Hindlimb muscle (tissue), 1 donor: ENCODE data around the gene PCDHA9. TPM values are rescaled to one million over a fixed set of nuclear protein-coding genes. Genes with fewer than 3 reads are reported as not detected.
"Not testable (repeated sequence)": the region's sequence is repeated elsewhere in the genome, so short reads cannot be mapped to it uniquely, and the experiment has no call there.

Experiments
- DNase-seq: peaks from one replicate; pipeline ENCODE4 v3.0.0-alpha.2; 2013
- polyA plus RNA-seq: library from polyadenylated mRNA; unstranded; fragments of 120-200 nt; gene quantifications from one replicate; pipeline ENCODE4 v1.2.1, GENCODE V29; 2013; ENCODE audit not compliant: insufficient read length

Gene PCDHA9
- polyA plus RNA-seq, 1 donor = not detected

- DNase-seq = not testable (repeated sequence)
Observed at GRCh38 chr5:140876541-140877261, 28.5 kb downstream of the PCDHA9 start.

- no peak for DNase-seq
Observed at GRCh38 chr5:140877262-140877581, 29.0 kb downstream of the PCDHA9 start.

- DNase-seq = no peak
Observed at GRCh38 chr5:140881889-140882590, 33.9 kb downstream of the PCDHA9 start, which contains the start of gene PCDHA13. TSS of gene PCDHA13 (plus strand) at chr5:140882124. CDS start at chr5:140882269, 145 bp downstream.

GRCh38 chr5:140882591-140882899, 34.4 kb downstream of the PCDHA9 start:
- no peak for DNase-seq

- DNase-seq = no peak
Observed at GRCh38 chr5:140883373-140883772, 35.2 kb downstream of the PCDHA9 start.

GRCh38 chr5:140883927-140884697, 35.9 kb downstream of the PCDHA9 start:
- no peak for DNase-seq

Other genes starting within 250 kb of the PCDHA9 start
- gene CD14, start 215.2 kb upstream of the PCDHA9 start, polyA plus RNA-seq = 30.9 TPM
- 11.0 TPM for gene TMCO6, start 208.9 kb upstream of the PCDHA9 start, polyA plus RNA-seq
- gene NDUFA2, start 200.8 kb upstream of the PCDHA9 start, polyA plus RNA-seq = 57.7 TPM
- gene IK, start 200.6 kb upstream of the PCDHA9 start, polyA plus RNA-seq = 104 TPM
- gene WDR55, start 183.5 kb upstream of the PCDHA9 start, polyA plus RNA-seq = 14.3 TPM
- not detected for gene DND1, start 174.8 kb upstream of the PCDHA9 start, polyA plus RNA-seq
- 53.2 TPM for gene HARS1, start 157.0 kb upstream of the PCDHA9 start, polyA plus RNA-seq
- gene HARS2, start 156.9 kb upstream of the PCDHA9 start, polyA plus RNA-seq = 24.7 TPM
- gene ZMAT2, start 147.9 kb upstream of the PCDHA9 start, polyA plus RNA-seq = 72.8 TPM
- not detected for gene PCDHA1, start 62.2 kb upstream of the PCDHA9 start, polyA plus RNA-seq
- 0.06 TPM for gene PCDHA2, start 53.5 kb upstream of the PCDHA9 start, polyA plus RNA-seq
- gene PCDHA3, start 47.3 kb upstream of the PCDHA9 start, polyA plus RNA-seq = 0.18 TPM
- gene PCDHA4, start 41.3 kb upstream of the PCDHA9 start, polyA plus RNA-seq = 0.12 TPM
- gene PCDHA5, start 26.8 kb upstream of the PCDHA9 start, polyA plus RNA-seq = not detected
- gene PCDHA6, start 20.4 kb upstream of the PCDHA9 start, polyA plus RNA-seq = not detected
- gene PCDHA7, start 14.1 kb upstream of the PCDHA9 start, polyA plus RNA-seq = 0.19 TPM
- not detected for gene PCDHA8, start 7.2 kb upstream of the PCDHA9 start, polyA plus RNA-seq
- 0.25 TPM for gene PCDHA10, start 7.5 kb downstream of the PCDHA9 start, polyA plus RNA-seq
- gene PCDHA11, start 20.6 kb downstream of the PCDHA9 start, polyA plus RNA-seq = 0.30 TPM
- 0.06 TPM for gene PCDHA12, start 26.9 kb downstream of the PCDHA9 start, polyA plus RNA-seq
- 0.21 TPM for gene PCDHA13, start 33.7 kb downstream of the PCDHA9 start, polyA plus RNA-seq
- gene PCDHAC1, start 77.9 kb downstream of the PCDHA9 start, polyA plus RNA-seq = 0.22 TPM
- 2.0 TPM for gene PCDHAC2, start 118.1 kb downstream of the PCDHA9 start, polyA plus RNA-seq
- 0.14 TPM for gene PCDHB1, start 203.0 kb downstream of the PCDHA9 start, polyA plus RNA-seq
- 4.4 TPM for gene PCDHB2, start 246.2 kb downstream of the PCDHA9 start, polyA plus RNA-seq